PFSK-1 (cell line): ENCODE measurements around the gene CHAC1.

Experiments used
- FOXP2 ChIP-seq: optimal IDR thresholded peaks from 2 replicates; pipeline ENCODE3; 2011; ENCODE audit warnings: borderline replicate concordance, control low read depth, inconsistent platforms; ENCODE audit not compliant: insufficient read depth; ENCODE audit errors: extremely low read length, extremely low read depth
- POLR2AphosphoS5 ChIP-seq: IDR thresholded peaks from 2 replicates; pipeline ENCODE4 v1.6.1; 2012; ENCODE audit warnings: low read depth, mild to moderate bottlenecking, control low read depth, low read length, moderate library complexity
- SIN3A ChIP-seq: IDR thresholded peaks from 2 replicates; pipeline ENCODE4 v1.6.1; 2012; ENCODE audit warnings: mild to moderate bottlenecking, low read length, moderate library complexity, borderline replicate concordance; ENCODE audit not compliant: insufficient read depth
- TAF1 ChIP-seq: IDR thresholded peaks from 2 replicates; pipeline ENCODE4 v1.6.1; 2012; ENCODE audit warnings: low read length, control low read depth, borderline replicate concordance; ENCODE audit not compliant: insufficient read depth
- TF ChIP-seq, protein P1 (sequence below), 2 experiments: IDR thresholded peaks; 2 replicates each; pipeline versions ENCODE4 v1.6.1 to v1.8.0; 2011 to 2012; ENCODE audit warnings: low read depth in 2 of 2, low read length in 2 of 2, control low read depth in 1 of 2, inconsistent platforms in 1 of 2, mild to moderate bottlenecking in 1 of 2, moderate library complexity in 1 of 2; ENCODE audit not compliant: insufficient read depth in 1 of 2

Gene CHAC1

DNA sequence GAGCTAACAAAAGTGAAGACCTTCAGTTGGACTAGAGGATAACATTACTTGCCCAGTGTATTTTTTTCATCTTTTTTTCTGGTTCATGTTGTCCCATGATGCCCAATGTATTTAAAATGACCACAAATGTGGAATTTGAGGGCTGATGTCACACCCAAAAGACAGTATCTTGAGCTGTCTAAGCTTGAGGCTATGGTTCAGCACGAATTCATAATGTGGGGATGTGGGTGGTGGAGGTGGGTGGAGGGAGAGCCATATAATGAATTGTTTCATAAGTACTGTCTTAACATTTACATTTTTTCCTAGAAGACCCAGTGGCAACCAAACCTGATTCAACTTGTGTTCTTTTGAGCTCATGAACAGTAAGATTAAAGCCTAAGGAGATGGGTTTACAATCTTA lies 37.5 kb downstream of the CHAC1 start:
- TF ChIP-seq TAF1 (no peak), SIN3A (no peak)
- TF ChIP-seq, protein P1, sequence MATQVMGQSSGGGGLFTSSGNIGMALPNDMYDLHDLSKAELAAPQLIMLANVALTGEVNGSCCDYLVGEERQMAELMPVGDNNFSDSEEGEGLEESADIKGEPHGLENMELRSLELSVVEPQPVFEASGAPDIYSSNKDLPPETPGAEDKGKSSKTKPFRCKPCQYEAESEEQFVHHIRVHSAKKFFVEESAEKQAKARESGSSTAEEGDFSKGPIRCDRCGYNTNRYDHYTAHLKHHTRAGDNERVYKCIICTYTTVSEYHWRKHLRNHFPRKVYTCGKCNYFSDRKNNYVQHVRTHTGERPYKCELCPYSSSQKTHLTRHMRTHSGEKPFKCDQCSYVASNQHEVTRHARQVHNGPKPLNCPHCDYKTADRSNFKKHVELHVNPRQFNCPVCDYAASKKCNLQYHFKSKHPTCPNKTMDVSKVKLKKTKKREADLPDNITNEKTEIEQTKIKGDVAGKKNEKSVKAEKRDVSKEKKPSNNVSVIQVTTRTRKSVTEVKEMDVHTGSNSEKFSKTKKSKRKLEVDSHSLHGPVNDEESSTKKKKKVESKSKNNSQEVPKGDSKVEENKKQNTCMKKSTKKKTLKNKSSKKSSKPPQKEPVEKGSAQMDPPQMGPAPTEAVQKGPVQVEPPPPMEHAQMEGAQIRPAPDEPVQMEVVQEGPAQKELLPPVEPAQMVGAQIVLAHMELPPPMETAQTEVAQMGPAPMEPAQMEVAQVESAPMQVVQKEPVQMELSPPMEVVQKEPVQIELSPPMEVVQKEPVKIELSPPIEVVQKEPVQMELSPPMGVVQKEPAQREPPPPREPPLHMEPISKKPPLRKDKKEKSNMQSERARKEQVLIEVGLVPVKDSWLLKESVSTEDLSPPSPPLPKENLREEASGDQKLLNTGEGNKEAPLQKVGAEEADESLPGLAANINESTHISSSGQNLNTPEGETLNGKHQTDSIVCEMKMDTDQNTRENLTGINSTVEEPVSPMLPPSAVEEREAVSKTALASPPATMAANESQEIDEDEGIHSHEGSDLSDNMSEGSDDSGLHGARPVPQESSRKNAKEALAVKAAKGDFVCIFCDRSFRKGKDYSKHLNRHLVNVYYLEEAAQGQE (IDR thresholded peaks at IDR 0.05; ENCODE audit: insufficient read depth in 1 of 2, low read depth in 2 of 2, low read length in 2 of 2), result no peak

DNA sequence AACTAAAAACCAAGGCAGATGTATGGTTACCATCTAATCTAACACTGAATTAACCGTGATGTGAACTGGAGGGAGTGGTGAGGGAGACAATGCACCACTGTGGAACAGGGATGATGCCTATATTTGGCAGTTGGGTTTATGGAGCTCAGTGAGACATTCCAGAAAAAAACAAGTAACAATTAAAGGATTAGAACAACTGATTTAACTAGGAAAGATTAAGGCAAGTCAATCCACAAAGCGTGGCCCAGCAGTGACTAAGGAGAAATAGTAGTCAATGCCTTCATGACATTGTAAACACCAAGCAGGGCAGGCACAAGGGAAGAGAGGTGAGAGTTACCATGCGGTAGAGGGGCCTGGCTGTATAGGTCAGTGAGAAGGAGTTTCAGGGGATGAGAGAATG lies 38.1 kb downstream of the CHAC1 start:
- TF ChIP-seq FOXP2, result no peak
- no peak for TF ChIP-seq POLR2AphosphoS5
- no peak for TF ChIP-seq TAF1
- TF ChIP-seq, protein P1 (IDR thresholded peaks at IDR 0.05; ENCODE audit: insufficient read depth in 1 of 2, low read depth in 2 of 2, low read length in 2 of 2), result no peak
- TF ChIP-seq SIN3A, result no peak

DNA sequence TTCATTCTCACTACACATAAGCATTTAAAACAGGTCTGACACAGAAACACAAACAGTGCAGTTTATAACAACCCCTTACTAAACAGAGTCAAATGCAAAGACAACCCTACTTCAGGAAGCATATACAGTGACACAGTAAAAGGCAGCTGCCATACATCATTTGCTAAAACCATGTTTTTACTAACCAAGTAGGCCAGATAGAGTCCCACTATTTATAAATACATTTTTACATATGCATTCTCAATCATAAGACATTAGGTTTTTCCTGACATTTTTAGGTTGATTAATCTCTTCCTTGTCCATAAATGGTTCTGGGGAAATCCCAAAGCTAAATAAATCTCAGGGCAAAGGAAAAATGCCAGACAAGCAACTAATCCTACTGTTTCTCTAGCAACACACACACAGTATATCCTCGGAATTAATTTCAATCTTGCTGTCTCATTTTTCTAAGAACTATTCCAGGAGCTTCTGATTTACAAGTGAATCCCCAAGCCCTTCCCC lies 39.0 kb downstream of the CHAC1 start:
- TF ChIP-seq SIN3A, result no peak
- TF ChIP-seq POLR2AphosphoS5, result no peak
- no peak for TF ChIP-seq TAF1
- TF ChIP-seq, protein P1 (IDR thresholded peaks at IDR 0.05; ENCODE audit: insufficient read depth in 1 of 2, low read depth in 2 of 2, low read length in 2 of 2), result no peak
- no peak for TF ChIP-seq FOXP2

DNA sequence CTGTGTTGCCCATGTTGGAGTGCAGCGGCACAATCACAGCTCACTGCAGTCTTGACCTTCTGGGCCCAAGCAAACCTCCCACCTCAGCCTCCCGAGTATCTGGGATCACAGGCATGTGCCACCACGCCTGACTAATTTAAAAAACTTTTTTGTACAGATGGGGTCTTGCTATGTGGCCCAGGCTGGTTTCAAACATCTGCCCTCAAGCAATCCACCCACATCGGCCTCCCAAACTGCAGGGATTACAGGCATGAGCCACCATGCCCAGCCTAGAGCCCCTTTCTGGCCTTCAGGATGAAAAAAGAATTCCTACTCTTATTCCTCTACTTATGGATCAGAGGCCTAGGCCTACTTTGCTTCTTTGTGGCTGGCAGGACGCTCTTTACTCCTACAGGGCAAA lies 39.6 kb downstream of the CHAC1 start:
- TF ChIP-seq, protein P1 (IDR thresholded peaks at IDR 0.05; ENCODE audit: insufficient read depth in 1 of 2, low read depth in 2 of 2, low read length in 2 of 2), result no peak
- no peak for TF ChIP-seq SIN3A
- no peak for TF ChIP-seq FOXP2
- no peak for TF ChIP-seq TAF1
- TF ChIP-seq POLR2AphosphoS5, result no peak

DNA sequence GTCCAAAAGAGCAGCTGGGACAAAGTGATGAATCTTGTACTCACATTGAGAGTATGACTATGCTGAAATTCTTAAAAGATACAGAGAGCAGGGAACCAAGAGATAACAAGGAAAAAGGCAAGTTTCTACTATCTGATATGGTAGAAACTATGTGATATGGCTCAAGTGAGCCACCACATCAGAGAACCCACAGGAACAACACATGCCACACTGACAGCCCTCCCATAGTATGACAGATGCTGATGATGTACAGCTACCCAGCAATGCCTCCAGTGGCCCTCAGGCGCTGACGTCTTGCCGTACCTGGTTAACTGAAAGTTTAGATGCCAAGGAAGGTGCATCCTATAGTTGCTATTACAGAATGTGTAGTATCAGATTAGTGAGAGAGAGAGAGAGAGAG lies 42.4 kb downstream of the CHAC1 start:
- TF ChIP-seq FOXP2, result no peak
- no peak for TF ChIP-seq SIN3A
- TF ChIP-seq, protein P1 (IDR thresholded peaks at IDR 0.05; ENCODE audit: insufficient read depth in 1 of 2, low read depth in 2 of 2, low read length in 2 of 2), result no peak
- no peak for TF ChIP-seq POLR2AphosphoS5
- no peak for TF ChIP-seq TAF1
